Duodenal mucosa (tissue), 2 donors: ENCODE data around the gene ACAD9.
"Not testable (repeated sequence)": the region's sequence is repeated elsewhere in the genome, so short reads cannot be mapped to it uniquely, and the experiment has no call there.

Source experiments
- H3K27ac ChIP-seq: one replicate; pipeline ENCODE4 v1.7.0; 2013; ENCODE audit warnings: low read depth, low read length
- H3K27me3 ChIP-seq, 2 donors: one replicate each; pipeline ENCODE4 v1.7.0; 2013; ENCODE audit warnings: low read length in 2 of 2, control low read depth in 1 of 2; ENCODE audit not compliant: insufficient read depth in 2 of 2, control insufficient read depth in 1 of 2
- H3K36me3 ChIP-seq, 2 donors: one replicate each; pipeline ENCODE4 v1.7.0; 2013; ENCODE audit warnings: low read length in 2 of 2, control low read depth in 1 of 2; ENCODE audit not compliant: insufficient read depth in 2 of 2, control insufficient read depth in 1 of 2
- H3K4me1 ChIP-seq, 2 donors: one replicate each; pipeline ENCODE4 v1.7.0; 2013; ENCODE audit warnings: low read length in 2 of 2, control low read depth in 1 of 2; ENCODE audit not compliant: insufficient read depth in 2 of 2, control insufficient read depth in 1 of 2
- H3K4me3 ChIP-seq, 2 donors: one replicate each; pipeline ENCODE4 v1.7.0; 2013; ENCODE audit warnings: low read length in 2 of 2, low read depth in 1 of 2
- H3K9ac ChIP-seq, 2 donors: one replicate each; pipeline ENCODE4 v1.7.0; 2013; ENCODE audit warnings: low read length in 2 of 2, low read depth in 1 of 2
- H3K9me3 ChIP-seq, 2 donors: one replicate each; pipeline ENCODE4 v1.7.0; 2013; ENCODE audit warnings: low read length in 2 of 2, control low read depth in 1 of 2; ENCODE audit not compliant: control insufficient read depth in 1 of 2

ACAD9 gene

GRCh38 chr3:128879125-128879969 is at the start of gene ACAD9:
ACAD9 (plus strand) TSS chr3:128879620; CDS start chr3:128879692, 72 bp downstream.
- H3K9ac ChIP-seq, result peak within 1 kb of the TSS; percentile 94 to 97
- H3K4me1 ChIP-seq, result peaks cover 26 to 37% of the 10 kb centered on the region in 2 donors
- no peaks in the 10 kb centered on the region for H3K27me3 ChIP-seq
- peaks cover 0 to 16% of the 10 kb centered on the region in 2 donors for H3K36me3 ChIP-seq
- H3K27ac ChIP-seq, result peak within 1 kb of the TSS; percentile 90
- no peaks in the 10 kb centered on the region for H3K9me3 ChIP-seq
- peak within 1 kb of the TSS; percentile 92 to 98 for H3K4me3 ChIP-seq

GRCh38 chr3:128829925-128830625 is 49.3 kb upstream of the ACAD9 start:
- not testable (repeated sequence) for H3K9ac ChIP-seq, H3K36me3 ChIP-seq, H3K9me3 ChIP-seq, H3K4me1 ChIP-seq, H3K27ac ChIP-seq, H3K4me3 ChIP-seq, H3K27me3 ChIP-seq

DNA sequence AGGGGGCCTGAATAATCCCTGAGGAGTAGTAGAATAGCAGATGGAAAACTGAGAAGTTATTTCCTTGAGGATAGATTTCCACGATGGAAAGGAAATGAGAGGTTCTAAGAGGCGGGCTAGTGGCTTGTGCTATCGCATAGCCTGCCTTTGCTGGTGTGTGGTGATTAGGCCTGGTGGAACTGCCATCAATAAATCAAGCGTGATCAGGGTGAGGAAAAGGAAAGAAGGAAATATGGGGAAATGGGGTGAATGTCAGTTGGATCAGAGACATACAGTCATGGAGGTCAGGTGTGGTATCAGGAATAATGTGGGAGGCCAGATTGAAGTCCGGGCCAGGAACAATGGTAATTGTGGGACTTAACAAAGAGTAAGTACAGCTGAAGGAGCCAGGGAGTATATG is 48.7 kb upstream of the ACAD9 start:
- not testable (repeated sequence) for H3K27ac ChIP-seq, H3K4me1 ChIP-seq, H3K9ac ChIP-seq, H3K4me3 ChIP-seq, H3K36me3 ChIP-seq, H3K9me3 ChIP-seq, H3K27me3 ChIP-seq

- H3K9me3 ChIP-seq, H3K9ac ChIP-seq, H3K27me3 ChIP-seq, H3K36me3 ChIP-seq, H3K4me1 ChIP-seq, H3K4me3 ChIP-seq, H3K27ac ChIP-seq: not testable (repeated sequence)
Observed at GRCh38 chr3:128832979-128833378, 46.4 kb upstream of the ACAD9 start.

DNA sequence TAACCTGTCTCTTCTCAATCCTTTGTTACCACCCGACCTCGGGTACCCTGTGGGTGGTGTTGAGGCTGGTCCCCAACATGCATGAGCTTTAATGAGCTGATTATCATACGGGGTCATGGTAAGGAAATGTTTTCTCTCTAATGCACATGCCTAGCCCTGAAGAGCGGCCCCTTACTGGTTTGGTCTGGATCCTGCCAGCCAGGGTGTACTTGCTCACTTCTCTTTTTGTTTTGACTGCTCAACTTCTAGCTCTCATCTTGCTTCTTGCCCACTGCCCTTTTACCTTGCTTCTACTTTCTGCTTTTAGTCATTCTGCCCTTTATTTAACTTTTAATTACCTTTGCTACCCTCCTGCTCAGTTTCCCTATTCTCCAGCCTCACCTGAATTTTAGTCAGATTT is 44.3 kb upstream of the ACAD9 start:
- no peak overlapping the region for H3K4me3 ChIP-seq
- no peaks in the 10 kb centered on the region for H3K27me3 ChIP-seq
- no peaks in the 10 kb centered on the region for H3K9me3 ChIP-seq
- H3K9ac ChIP-seq, result no peak overlapping the region
- no peaks in the 10 kb centered on the region for H3K36me3 ChIP-seq
- no peaks in the 10 kb centered on the region for H3K4me1 ChIP-seq
- H3K27ac ChIP-seq, result no peak overlapping the region

- H3K9me3 ChIP-seq, result no peaks in the 10 kb centered on the region
- no peaks in the 10 kb centered on the region for H3K36me3 ChIP-seq
- no peaks in the 10 kb centered on the region for H3K27me3 ChIP-seq
- no peak overlapping the region for H3K4me3 ChIP-seq
- peaks cover 6 to 13% of the 10 kb centered on the region in 2 donors for H3K4me1 ChIP-seq
- no peak overlapping the region for H3K9ac ChIP-seq
- no peak overlapping the region for H3K27ac ChIP-seq
Observed at GRCh38 chr3:128841926-128842920, 37.2 kb upstream of the ACAD9 start.

- Histone ChIP-seq H3K4me1 (peaks cover 6 to 13% of the 10 kb centered on the region in 2 donors), H3K9me3 (no peaks in the 10 kb centered on the region), H3K36me3 (no peaks in the 10 kb centered on the region), H3K9ac (no peak overlapping the region), H3K4me3 (no peak overlapping the region), H3K27me3 (no peaks in the 10 kb centered on the region), H3K27ac (no peak overlapping the region)
Observed at GRCh38 chr3:128844502-128844901, 34.9 kb upstream of the ACAD9 start.

DNA sequence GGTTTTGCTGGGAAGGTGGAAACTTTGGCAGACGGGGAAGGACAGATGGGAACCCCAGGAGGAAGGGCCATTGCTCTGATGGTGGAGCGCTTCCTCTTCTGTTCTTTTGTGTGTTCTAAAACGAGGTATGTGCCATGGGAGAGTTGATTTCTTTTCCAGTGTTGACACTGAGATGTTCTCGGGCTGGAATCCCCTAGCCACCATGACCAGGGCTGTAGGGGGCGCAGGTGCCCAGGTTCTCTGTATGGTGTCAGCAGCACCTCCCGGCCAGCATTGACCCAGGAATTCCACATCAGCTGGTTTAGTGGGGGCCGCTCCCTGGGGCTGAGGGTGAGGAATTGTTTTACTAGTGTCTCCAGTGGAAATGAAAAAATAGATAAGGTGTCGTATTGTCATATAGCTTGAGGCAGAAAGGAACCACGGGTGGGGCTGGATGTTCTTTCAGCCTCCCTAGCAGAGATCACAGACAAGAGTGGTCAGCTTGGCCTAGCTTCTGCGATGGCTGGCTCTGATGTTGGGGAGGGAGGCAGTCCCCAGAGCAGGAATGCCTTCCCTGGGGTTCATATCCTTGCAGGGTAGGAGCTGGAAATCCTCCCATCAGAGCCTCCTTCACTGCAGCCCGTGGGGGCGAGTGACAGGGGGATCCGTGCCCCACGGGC is 34.2 kb upstream of the ACAD9 start:
- Histone ChIP-seq H3K9me3 (no peaks in the 10 kb centered on the region), H3K27me3 (no peaks in the 10 kb centered on the region), H3K27ac (no peak overlapping the region), H3K9ac (peak overlapping the region in 1 of 2 donors; percentile 23), H3K4me3 (peak overlapping the region; percentile 54 to 63), H3K4me1 (peaks cover 6 to 13% of the 10 kb centered on the region in 2 donors), H3K36me3 (no peaks in the 10 kb centered on the region)

GRCh38 chr3:128845778-128846485 is 33.5 kb upstream of the ACAD9 start:
- H3K9me3 ChIP-seq, result no peaks in the 10 kb centered on the region
- no peaks in the 10 kb centered on the region for H3K36me3 ChIP-seq
- no peak overlapping the region for H3K27ac ChIP-seq
- no peaks in the 10 kb centered on the region for H3K27me3 ChIP-seq
- peaks cover 6 to 13% of the 10 kb centered on the region in 2 donors for H3K4me1 ChIP-seq
- peak overlapping the region; percentile 54 to 63 for H3K4me3 ChIP-seq
- H3K9ac ChIP-seq, result peak overlapping the region; percentile 23 to 25
